SK-N-MC (cell line): ENCODE data around the gene JUNB.

Source experiments
- DNase-seq: peaks from one replicate; pipeline ENCODE4 v3.0.0-alpha.2; 2011; ENCODE audit warnings: low read depth, low spot score
- H3K27ac ChIP-seq: fragments of 200-600 bp; sonication (generic); 2 replicates; pipeline ENCODE4 v1.5.1; 2016; ENCODE audit warnings: mixed run types
- H3K36me3 ChIP-seq: fragments of 200-600 bp; sonication (generic); 2 replicates; pipeline ENCODE4 v1.6.1; 2017; ENCODE audit warnings: antibody characterized with exemption, low read length, mixed read lengths; ENCODE audit not compliant: insufficient read depth
- H3K4me3 ChIP-seq: fragments of 200-600 bp; sonication (generic); 2 replicates; pipeline ENCODE4 v1.5.1; 2016
- H3K9ac ChIP-seq: fragments of 200-600 bp; sonication (generic); 2 replicates; pipeline ENCODE4 v1.8.0; 2017; ENCODE audit warnings: mixed run types, mixed read lengths; ENCODE audit not compliant: insufficient read length
- H3K9me3 ChIP-seq: fragments of 200-600 bp; sonication (generic); 2 replicates; pipeline ENCODE4 v1.6.1; 2017; ENCODE audit warnings: low read depth, mild to moderate bottlenecking, antibody characterized with exemption, low read length, moderate library complexity, mixed read lengths
- EZH2 ChIP-seq: fragments of 200-600 bp; sonication (generic); IDR thresholded peaks from one replicate; pipeline ENCODE4 v1.6.1; 2017; ENCODE audit warnings: antibody characterized with exemption
- FOXP2 ChIP-seq: optimal IDR thresholded peaks from 2 replicates; pipeline ENCODE3; 2011; ENCODE audit warnings: mild to moderate bottlenecking, moderate library complexity; ENCODE audit not compliant: insufficient read depth; ENCODE audit errors: extremely low read length, control extremely low read depth
- POLR2AphosphoS5 ChIP-seq: IDR thresholded peaks from 2 replicates; pipeline ENCODE4 v1.6.1; 2012; ENCODE audit warnings: mild to moderate bottlenecking, low read depth, low read length, borderline replicate concordance

JUNB gene

DNA sequence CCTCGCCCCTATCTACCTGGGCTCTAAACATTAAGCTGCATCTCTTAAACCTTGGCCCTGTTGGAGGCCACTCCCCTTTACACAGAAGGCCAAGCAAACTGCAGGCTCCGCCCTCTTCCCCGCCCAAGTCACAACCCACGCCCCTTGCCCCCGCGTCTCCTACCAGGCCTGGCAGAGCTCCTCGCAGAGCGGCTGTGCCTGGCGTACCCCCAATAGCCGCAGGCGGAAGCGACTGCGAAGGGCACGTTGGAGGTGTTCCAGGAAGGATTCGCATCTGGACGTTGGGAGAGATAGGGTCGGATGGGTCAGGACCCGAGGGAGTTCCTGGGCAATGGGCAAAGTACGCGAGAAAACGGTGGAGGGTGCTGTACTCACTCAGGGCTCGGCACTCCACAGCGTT is 37.2 kb downstream of the JUNB start:
- H3K9ac ChIP-seq = no peak overlapping the region
- TF ChIP-seq POLR2AphosphoS5 = no peak
- no peak for TF ChIP-seq FOXP2
- no peak for TF ChIP-seq EZH2
- peak overlapping the region; percentile 22; the same call in 1 of the 2 replicates for H3K4me3 ChIP-seq
- no peaks in the 10 kb centered on the region for H3K9me3 ChIP-seq
- DNase-seq = no peak
- no peak overlapping the region for H3K27ac ChIP-seq
- H3K36me3 ChIP-seq = no peaks in the 10 kb centered on the region

DNA sequence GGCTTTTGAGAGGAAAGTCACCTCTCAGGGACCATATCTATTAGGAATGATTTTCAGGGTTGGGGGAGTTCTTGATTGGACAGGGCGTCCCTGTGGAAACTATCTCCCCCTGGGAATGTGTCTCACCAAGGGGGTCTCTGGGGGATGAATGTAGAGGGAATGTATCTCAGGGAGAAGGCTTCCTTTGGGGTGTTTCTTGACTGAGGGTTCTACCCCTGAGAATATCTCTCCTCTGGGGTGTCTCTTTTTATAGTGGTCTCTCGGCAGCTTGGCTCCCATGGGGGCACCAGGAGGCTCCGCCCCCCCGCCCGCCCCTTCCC is 42.1 kb downstream of the JUNB start:
- Histone ChIP-seq H3K36me3 (no peaks in the 10 kb centered on the region), H3K9ac (no peak overlapping the region), H3K4me3 (peak overlapping the region; percentile 37), H3K9me3 (no peaks in the 10 kb centered on the region), H3K27ac (no peak overlapping the region)
- TF ChIP-seq FOXP2 (no peak), EZH2 (no peak), POLR2AphosphoS5 (no peak)
- DNase-seq = no peak

DNA sequence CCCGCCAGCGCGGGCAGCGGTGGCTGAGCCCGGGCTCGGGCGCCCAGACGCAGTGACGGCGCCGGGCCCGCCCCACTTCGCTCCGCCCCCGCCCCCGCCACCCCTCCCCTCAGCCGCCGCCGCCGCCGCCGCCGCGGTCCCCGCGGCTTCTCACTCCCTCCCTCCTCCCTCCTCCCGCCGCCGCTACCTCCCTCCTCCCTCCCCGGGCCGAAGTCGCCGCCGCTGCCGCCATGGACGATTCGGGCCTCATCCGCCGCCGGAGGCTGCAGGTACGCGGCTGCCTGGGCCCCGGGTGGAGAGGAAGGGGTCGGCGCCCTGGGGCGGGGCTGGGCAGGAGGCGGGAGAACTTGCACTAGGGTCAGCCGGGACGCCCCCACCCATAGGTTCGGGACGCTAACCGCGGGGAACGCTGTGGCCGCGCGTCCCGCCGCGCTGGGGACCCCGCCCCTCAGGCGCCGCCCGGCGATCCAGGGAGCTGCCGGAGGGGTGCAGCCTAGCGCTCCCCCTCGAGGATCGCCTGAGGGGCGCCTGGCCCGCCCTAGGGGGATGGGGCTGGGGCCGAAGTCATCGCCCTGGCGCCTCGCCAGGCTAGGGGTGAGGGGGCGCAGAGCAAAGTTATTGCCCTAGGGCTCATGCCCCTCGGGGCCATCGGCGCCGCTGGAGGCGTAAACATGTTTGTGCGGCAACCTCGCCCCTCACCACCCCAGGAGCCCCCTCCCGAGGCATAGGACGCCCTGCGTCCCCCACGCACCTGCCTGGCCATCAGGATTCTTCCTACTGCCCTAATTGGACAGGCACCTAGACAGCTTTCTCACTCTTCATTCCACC is 42.7 kb downstream of the JUNB start:
- Histone ChIP-seq H3K9ac (no peak overlapping the region), H3K36me3 (no peaks in the 10 kb centered on the region), H3K27ac (no peak overlapping the region), H3K9me3 (no peaks in the 10 kb centered on the region), H3K4me3 (peak overlapping the region; percentile 80)
- DNase-seq = no peak
- no peak for TF ChIP-seq EZH2
- no peak for TF ChIP-seq POLR2AphosphoS5
- TF ChIP-seq FOXP2 = no peak

- Histone ChIP-seq H3K9me3 (no peaks in the 10 kb centered on the region), H3K9ac (no peak within 1 kb of the TSS), H3K36me3 (no peaks in the 10 kb centered on the region), H3K4me3 (peak within 1 kb of the TSS; percentile 80), H3K27ac (no peak within 1 kb of the TSS)
- TF ChIP-seq POLR2AphosphoS5 (no peak), FOXP2 (no peak), EZH2 (no peak)
- DNase-seq = no peak
Observed at GRCh38 chr19:12834566-12834943, 43.3 kb downstream of the JUNB start, which contains the start of gene RTBDN. TSS of gene RTBDN (minus strand) at chr19:12834579. CDS start at chr19:12829979, 4,600 bp downstream.

GRCh38 chr19:12834976-12835757 is 43.9 kb downstream of the JUNB start:
- H3K9ac ChIP-seq = no peak overlapping the region
- no peaks in the 10 kb centered on the region for H3K9me3 ChIP-seq
- no peak overlapping the region for H3K27ac ChIP-seq
- DNase-seq = no peak
- H3K4me3 ChIP-seq = peak overlapping the region; percentile 55
- no peaks in the 10 kb centered on the region for H3K36me3 ChIP-seq
- TF ChIP-seq EZH2 = no peak
- no peak for TF ChIP-seq FOXP2
- no peak for TF ChIP-seq POLR2AphosphoS5

GRCh38 chr19:12836529-12836863 is 45.2 kb downstream of the JUNB start:
- no peaks in the 10 kb centered on the region for H3K36me3 ChIP-seq
- H3K4me3 ChIP-seq = no peak overlapping the region
- no peaks in the 10 kb centered on the region for H3K9me3 ChIP-seq
- no peak for DNase-seq
- H3K9ac ChIP-seq = no peak overlapping the region
- no peak overlapping the region for H3K27ac ChIP-seq
- TF ChIP-seq FOXP2 (no peak), EZH2 (no peak), POLR2AphosphoS5 (no peak)

GRCh38 chr19:12837225-12837624 is 45.9 kb downstream of the JUNB start:
- Histone ChIP-seq H3K9ac (no peak overlapping the region), H3K27ac (no peak overlapping the region), H3K4me3 (no peak overlapping the region), H3K9me3 (no peaks in the 10 kb centered on the region), H3K36me3 (no peaks in the 10 kb centered on the region)
- TF ChIP-seq POLR2AphosphoS5 (no peak), FOXP2 (no peak), EZH2 (no peak)
- DNase-seq = no peak

DNA sequence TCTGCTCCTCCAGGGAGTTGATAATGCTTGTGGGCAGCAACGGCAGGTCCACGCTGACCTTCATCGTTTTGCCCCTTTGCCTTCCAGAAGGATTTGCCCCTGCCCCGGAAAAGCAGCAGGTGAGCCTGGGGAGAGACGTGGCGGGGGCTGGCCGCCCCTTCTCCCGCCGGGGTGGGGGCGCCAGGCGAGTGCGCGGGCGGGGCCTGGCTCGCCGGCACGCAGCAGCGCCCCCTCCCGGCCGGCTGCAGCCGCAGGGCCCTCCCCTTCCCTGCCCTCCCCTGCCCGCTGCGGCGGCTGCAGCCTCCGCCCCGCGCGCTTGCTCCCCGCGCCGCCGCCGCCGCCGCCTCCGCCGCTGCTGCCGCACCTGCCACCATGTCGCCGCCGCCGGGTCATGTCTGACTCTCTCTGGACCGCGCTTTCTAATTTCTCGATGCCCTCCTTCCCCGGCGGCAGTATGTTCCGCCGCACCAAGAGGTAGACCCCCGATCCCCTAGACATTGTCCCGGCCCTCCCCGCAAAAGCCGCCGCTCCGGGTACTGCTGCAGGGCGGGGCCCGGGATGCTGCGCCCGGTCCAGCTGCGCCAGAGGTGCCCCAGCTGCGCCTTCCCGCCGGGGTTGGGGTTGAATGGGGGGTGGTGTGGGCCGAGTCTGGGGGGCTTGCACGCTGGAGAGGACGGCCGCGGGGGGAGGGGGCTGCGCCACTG is 47.0 kb downstream of the JUNB start, which contains the start of gene MAST1:
Gene MAST1 (plus strand): TSS at position 334 of the 704 bp plus-strand sequence. CDS start 58 bp downstream, at position 392.
- Histone ChIP-seq H3K9ac (peak within 1 kb of the TSS; percentile 77), H3K36me3 (no peaks in the 10 kb centered on the region; the same call in 1 of the 2 replicates), H3K4me3 (peak within 1 kb of the TSS; percentile 93), H3K9me3 (no peaks in the 10 kb centered on the region), H3K27ac (no peak within 1 kb of the TSS)
- DNase-seq = no peak
- no peak for TF ChIP-seq POLR2AphosphoS5
- TF ChIP-seq EZH2 = no peak
- TF ChIP-seq FOXP2 = no peak
